ENCODE results near the gene DBR1. TPM values are rescaled to one million over a fixed set of nuclear protein-coding genes. Genes with fewer than 3 reads are reported as not detected.

The DBR1 gene
- total RNA-seq, 3 donors from 2014 or later (not counting 1 experiment from before 2014, with no cell fraction given), result 17.0 to 18.4 (median 17.5) TPM

GRCh38 chr3:138220788-138221187 lies 46.1 kb upstream of the DBR1 start:
- Mint-ChIP-seq H3K27ac (peak overlapping the region; percentile 45 to 62), H3K36me3 (no peaks in the 10 kb centered on the region), H3K27me3 (ENCODE audit: low read depth in 2 of 2) (no peaks in the 10 kb centered on the region), H3K4me3 (no peak overlapping the region), H3K9me3 (no peaks in the 10 kb centered on the region), H3K4me1 (peaks cover 28 to 39% of the 10 kb centered on the region in 2 donors)
- peaks cover 26% of the 10 kb centered on the region for H3K36me3 ChIP-seq (ENCODE audit: control insufficient read depth, insufficient read depth, low read length)
- no peak for TF ChIP-seq CTCF (IDR thresholded peaks at IDR 0.05)
- intact Hi-C loops (cut with micrococcal nuclease), result no loop called here
- ATAC-seq, result no peak
- H3K27ac ChIP-seq (ENCODE audit: low read length), result no peak overlapping the region
- H3K4me3 ChIP-seq (ENCODE audit: low read length), result no peak overlapping the region
- H3K4me1 ChIP-seq (ENCODE audit: control insufficient read depth, insufficient read depth, low read length), result no peaks in the 10 kb centered on the region
- 95% methylated on average over 2 of the region's 4 CpGs for WGBS (ENCODE audit: insufficient coverage)
- DNase-seq, result no peak
- H3K9me3 ChIP-seq (ENCODE audit: control insufficient read depth, insufficient read depth, low read length), result no peaks in the 10 kb centered on the region
- H3K27me3 ChIP-seq (ENCODE audit: control insufficient read depth, insufficient read depth, low read length), result no peaks in the 10 kb centered on the region

GRCh38 chr3:138220242-138220641 lies 45.5 kb upstream of the DBR1 start:
- WGBS (ENCODE audit: insufficient coverage), result 100% methylated on average over 1 of the region's 1 CpG
- H3K9me3 Mint-ChIP-seq, result no peaks in the 10 kb centered on the region
- H3K27me3 Mint-ChIP-seq (ENCODE audit: low read depth in 2 of 2), result no peaks in the 10 kb centered on the region
- no peak for TF ChIP-seq CTCF (IDR thresholded peaks at IDR 0.05)
- H3K4me1 Mint-ChIP-seq, result peaks cover 28 to 39% of the 10 kb centered on the region in 2 donors
- no peak overlapping the region for H3K27ac Mint-ChIP-seq
- Histone ChIP-seq H3K9me3 (ENCODE audit: control insufficient read depth, insufficient read depth, low read length) (no peaks in the 10 kb centered on the region), H3K27ac (ENCODE audit: low read length) (no peak overlapping the region), H3K4me1 (ENCODE audit: control insufficient read depth, insufficient read depth, low read length) (no peaks in the 10 kb centered on the region), H3K27me3 (ENCODE audit: control insufficient read depth, insufficient read depth, low read length) (no peaks in the 10 kb centered on the region), H3K4me3 (ENCODE audit: low read length) (no peak overlapping the region), H3K36me3 (ENCODE audit: control insufficient read depth, insufficient read depth, low read length) (peaks cover 24% of the 10 kb centered on the region)
- no peaks in the 10 kb centered on the region for H3K36me3 Mint-ChIP-seq
- no peak overlapping the region for H3K4me3 Mint-ChIP-seq
- no peak for ATAC-seq
- intact Hi-C loops (cut with micrococcal nuclease), result no loop called here
- DNase-seq, result no peak

GRCh38 chr3:138219255-138219654 lies 44.5 kb upstream of the DBR1 start:
- Histone ChIP-seq H3K4me3 (ENCODE audit: low read length) (no peak overlapping the region), H3K27me3 (ENCODE audit: control insufficient read depth, insufficient read depth, low read length) (no peaks in the 10 kb centered on the region), H3K9me3 (ENCODE audit: control insufficient read depth, insufficient read depth, low read length) (no peaks in the 10 kb centered on the region), H3K4me1 (ENCODE audit: control insufficient read depth, insufficient read depth, low read length) (no peaks in the 10 kb centered on the region), H3K36me3 (ENCODE audit: control insufficient read depth, insufficient read depth, low read length) (peaks cover 14% of the 10 kb centered on the region), H3K27ac (ENCODE audit: low read length) (no peak overlapping the region)
- ATAC-seq (no peak), DNase-seq (no peak)
- TF ChIP-seq CTCF (IDR thresholded peaks at IDR 0.05), result no peak
- H3K4me3 Mint-ChIP-seq, result no peak overlapping the region
- peaks cover 28 to 39% of the 10 kb centered on the region in 2 donors for H3K4me1 Mint-ChIP-seq
- H3K27ac Mint-ChIP-seq, result peak overlapping the region in 1 of 2 donors; percentile 15
- intact Hi-C loops (cut with micrococcal nuclease), result no loop called here
- no peaks in the 10 kb centered on the region for H3K36me3 Mint-ChIP-seq
- no peaks in the 10 kb centered on the region for H3K27me3 Mint-ChIP-seq (ENCODE audit: low read depth in 2 of 2)
- WGBS (ENCODE audit: insufficient coverage), result 70% methylated on average over 1 of the region's 1 CpG
- H3K9me3 Mint-ChIP-seq, result no peaks in the 10 kb centered on the region

GRCh38 chr3:138213398-138214085 lies 38.8 kb upstream of the DBR1 start:
- WGBS (ENCODE audit: insufficient coverage), result 95% methylated on average over 7 of the region's 7 CpGs
- TF ChIP-seq CTCF (IDR thresholded peaks at IDR 0.05), result no peak
- Mint-ChIP-seq H3K36me3 (no peaks in the 10 kb centered on the region), H3K4me1 (peaks cover 25 to 34% of the 10 kb centered on the region in 2 donors), H3K9me3 (no peaks in the 10 kb centered on the region), H3K27ac (peak overlapping the region in 1 of 2 donors; percentile 17), H3K4me3 (no peak overlapping the region), H3K27me3 (ENCODE audit: low read depth in 2 of 2) (no peaks in the 10 kb centered on the region)
- Histone ChIP-seq H3K4me3 (ENCODE audit: low read length) (no peak overlapping the region), H3K27ac (ENCODE audit: low read length) (no peak overlapping the region), H3K36me3 (ENCODE audit: control insufficient read depth, insufficient read depth, low read length) (peaks cover 5% of the 10 kb centered on the region), H3K4me1 (ENCODE audit: control insufficient read depth, insufficient read depth, low read length) (no peaks in the 10 kb centered on the region), H3K9me3 (ENCODE audit: control insufficient read depth, insufficient read depth, low read length) (no peaks in the 10 kb centered on the region), H3K27me3 (ENCODE audit: control insufficient read depth, insufficient read depth, low read length) (no peaks in the 10 kb centered on the region)
- intact Hi-C loops (cut with micrococcal nuclease), result no loop called here
- no peak for ATAC-seq
- no peak for DNase-seq
